ENCODE results near the gene TMEM132D. TPM values are rescaled to one million over a fixed set of nuclear protein-coding genes. Genes with fewer than 3 reads are reported as not detected.

TMEM132D gene
- total and polyA plus RNA-seq, 4 donors: 0.01 to 0.14 (median 0.08) TPM

GRCh38 chr12:129870796-129871195 lies 33.0 kb downstream of the TMEM132D start:
- H3K27me3 ChIP-seq (ENCODE audit: control insufficient read depth in 4 of 4, insufficient read depth in 4 of 4, low read length in 3 of 4): peaks cover 0 to 2% (median 0%) of the 10 kb centered on the region in 4 donors
- no peak overlapping the region for H3K4me3 ChIP-seq (ENCODE audit: low read depth in 1 of 3, low read length in 3 of 3)
- DNase-seq (ENCODE audit: low spot score): no peak
- 49% methylated on average over 5 of the region's 5 CpGs for WGBS
- H3K4me1 ChIP-seq (ENCODE audit: control insufficient read depth in 4 of 4, insufficient read depth in 4 of 4, low read length in 3 of 4): no peaks in the 10 kb centered on the region
- peaks cover 0 to 1% (median 0%) of the 10 kb centered on the region in 4 donors for H3K9me3 ChIP-seq (ENCODE audit: control insufficient read depth in 4 of 4, low read length in 3 of 4)
- H3K36me3 ChIP-seq (ENCODE audit: control insufficient read depth in 4 of 4, insufficient read depth in 3 of 4, low read depth in 1 of 4, low read length in 3 of 4): no peaks in the 10 kb centered on the region
- no peak overlapping the region for H3K27ac ChIP-seq (ENCODE audit: low read depth in 1 of 2, low read length in 2 of 2)
- H3K9ac ChIP-seq (ENCODE audit: low read depth in 1 of 2, low read length in 2 of 2): no peak overlapping the region
- TF ChIP-seq GABPA (IDR thresholded peaks at IDR 0.05 in 1 of 2, conservative IDR thresholded peaks at IDR 0.05 in 1 of 2): no peak

GRCh38 chr12:129870136-129870535 lies 33.7 kb downstream of the TMEM132D start:
- Histone ChIP-seq H3K27ac (ENCODE audit: low read depth in 1 of 2, low read length in 2 of 2) (no peak overlapping the region), H3K4me1 (ENCODE audit: control insufficient read depth in 4 of 4, insufficient read depth in 4 of 4, low read length in 3 of 4) (no peaks in the 10 kb centered on the region), H3K27me3 (ENCODE audit: control insufficient read depth in 4 of 4, insufficient read depth in 4 of 4, low read length in 3 of 4) (peaks cover 0 to 2% (median 0%) of the 10 kb centered on the region in 4 donors), H3K9me3 (ENCODE audit: control insufficient read depth in 4 of 4, low read length in 3 of 4) (peaks cover 0 to 1% (median 0%) of the 10 kb centered on the region in 4 donors), H3K9ac (ENCODE audit: low read depth in 1 of 2, low read length in 2 of 2) (no peak overlapping the region), H3K4me3 (ENCODE audit: low read depth in 1 of 3, low read length in 3 of 3) (no peak overlapping the region), H3K36me3 (ENCODE audit: control insufficient read depth in 4 of 4, insufficient read depth in 3 of 4, low read depth in 1 of 4, low read length in 3 of 4) (no peaks in the 10 kb centered on the region)
- DNase-seq (ENCODE audit: low spot score): no peak
- 72% methylated on average over 2 of the region's 2 CpGs for WGBS
- no peak for TF ChIP-seq YY1 (IDR thresholded peaks at IDR 0.05)
- TF ChIP-seq SP1 (IDR thresholded peaks at IDR 0.05): no peak
- TF ChIP-seq FOXA1 (IDR thresholded peaks at IDR 0.05): no peak
- TF ChIP-seq MAX (IDR thresholded peaks at IDR 0.05): no peak
- no peak for TF ChIP-seq ZBTB33 (IDR thresholded peaks at IDR 0.05)
- no peak for TF ChIP-seq TAF1 (conservative IDR thresholded peaks at IDR 0.05)
- TF ChIP-seq CTCF (IDR thresholded peaks at IDR 0.05; ENCODE audit: low read depth, low read length, missing input control): no peak
- no peak for TF ChIP-seq HNF4G (IDR thresholded peaks at IDR 0.05)

GRCh38 chr12:129868575-129868974 lies 35.2 kb downstream of the TMEM132D start:
- no peak overlapping the region for H3K9ac ChIP-seq (ENCODE audit: low read depth in 1 of 2, low read length in 2 of 2)
- no peak for DNase-seq (ENCODE audit: low spot score)

More at GRCh38 chr12:129868575-129868974, 35.2 kb downstream of the TMEM132D start:
- peaks cover 0 to 2% (median 0%) of the 10 kb centered on the region in 4 donors for H3K27me3 ChIP-seq (ENCODE audit: control insufficient read depth in 4 of 4, insufficient read depth in 4 of 4, low read length in 3 of 4)
- peaks cover 0 to 9% (median 4%) of the 10 kb centered on the region in 4 donors for H3K9me3 ChIP-seq (ENCODE audit: control insufficient read depth in 4 of 4, low read length in 3 of 4)
- no peaks in the 10 kb centered on the region for H3K4me1 ChIP-seq (ENCODE audit: control insufficient read depth in 4 of 4, insufficient read depth in 4 of 4, low read length in 3 of 4)
- H3K4me3 ChIP-seq (ENCODE audit: low read depth in 1 of 3, low read length in 3 of 3): no peak overlapping the region
- WGBS: 78% methylated on average over 8 of the region's 8 CpGs
- TF ChIP-seq FOXA2 (IDR thresholded peaks at IDR 0.05) (no peak), HNF4A (conservative IDR thresholded peaks at IDR 0.05) (no peak), RXRA (IDR thresholded peaks at IDR 0.05) (no peak), TAF1 (conservative IDR thresholded peaks at IDR 0.05) (no peak), MAX (IDR thresholded peaks at IDR 0.05) (no peak), EGR1 (IDR thresholded peaks at IDR 0.05; ENCODE audit: low read depth in 2 of 2) (no peak), GABPA (IDR thresholded peaks at IDR 0.05 in 1 of 2, conservative IDR thresholded peaks at IDR 0.05 in 1 of 2) (no peak), JUND (IDR thresholded peaks at IDR 0.05) (no peak), ZBTB33 (IDR thresholded peaks at IDR 0.05) (no peak), YY1 (IDR thresholded peaks at IDR 0.05) (no peak), HNF4G (IDR thresholded peaks at IDR 0.05) (no peak)
- H3K27ac ChIP-seq (ENCODE audit: low read depth in 1 of 2, low read length in 2 of 2): no peak overlapping the region
- H3K36me3 ChIP-seq (ENCODE audit: control insufficient read depth in 4 of 4, insufficient read depth in 3 of 4, low read depth in 1 of 4, low read length in 3 of 4): no peaks in the 10 kb centered on the region

All from liver (tissue), 9 donors.